Activated T-helper 1 cell treated with anti-CD3 and anti-CD28 coated beads, Interleukin-2, amount 50 U/mL, for 16 hours (primary cell): ENCODE data around the gene CHAF1A.

Experiments
- DNase-seq, 2 donors: peaks; one replicate each; pipeline ENCODE4 v3.0.0-alpha.2; 2020; ENCODE audit warnings: low read depth in 1 of 2, low spot score in 1 of 2

CHAF1A gene

DNA sequence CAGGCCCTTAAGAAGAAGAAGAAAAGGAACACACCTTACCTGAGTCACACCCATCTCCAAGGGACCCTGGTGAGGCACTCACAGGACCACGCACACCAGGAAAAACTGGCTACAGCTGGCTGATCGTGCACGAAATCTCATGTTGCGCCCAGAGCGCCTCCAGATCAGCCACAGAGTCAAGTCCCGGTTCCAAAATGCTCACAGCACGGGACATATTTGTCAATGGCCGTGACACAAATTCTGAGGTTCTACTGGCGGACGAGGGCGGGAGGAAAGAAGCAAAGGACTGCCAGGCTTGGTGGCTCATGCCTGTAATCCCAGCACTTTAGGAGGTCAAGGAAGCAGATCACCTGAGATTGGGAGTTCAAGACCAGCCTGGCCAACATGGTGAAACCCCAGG, 23.6 kb upstream of the CHAF1A start:
- DNase-seq: no peak

DNA sequence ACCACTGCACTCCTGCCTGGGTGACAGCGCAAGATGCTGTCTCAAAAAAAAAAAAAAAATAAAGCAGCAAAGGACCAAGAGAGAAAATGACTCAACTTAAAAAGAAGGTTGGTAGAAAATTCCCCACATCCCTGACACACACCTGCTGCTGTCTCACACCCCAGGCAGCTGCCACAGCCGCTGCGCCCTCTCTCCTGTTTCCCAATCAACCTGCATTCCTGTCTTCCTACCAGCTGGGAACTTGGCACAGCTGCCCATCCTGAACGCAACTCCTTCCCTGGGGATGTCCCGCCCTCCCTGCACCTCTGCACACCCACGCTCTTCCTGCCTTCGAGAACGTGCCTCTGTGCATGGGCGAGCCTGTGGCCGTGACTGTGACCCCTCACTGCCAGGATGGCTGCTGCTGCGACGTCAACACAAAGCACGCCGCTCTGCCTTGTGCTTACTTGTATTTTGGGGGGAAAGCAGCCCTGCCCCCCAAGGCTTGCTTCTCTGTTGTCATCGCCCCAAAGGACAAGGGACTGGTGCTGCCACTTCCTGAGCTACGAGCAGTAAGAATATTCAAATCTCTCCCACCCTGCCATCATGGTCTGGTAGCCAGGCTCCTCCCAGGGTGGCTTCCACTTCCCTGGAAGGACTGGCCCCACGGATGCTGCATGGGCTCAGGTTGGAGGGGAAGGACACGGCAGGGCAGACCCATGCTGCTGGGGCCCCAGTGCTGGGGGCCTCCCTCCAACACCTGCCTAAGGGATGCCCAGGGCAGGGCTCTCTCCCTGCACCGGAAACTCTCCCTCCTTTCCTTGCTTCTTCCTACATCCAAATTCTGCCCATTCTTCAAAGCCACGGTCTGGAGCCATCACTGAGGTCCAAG, 22.8 kb upstream of the CHAF1A start:
- no peak for DNase-seq

DNA sequence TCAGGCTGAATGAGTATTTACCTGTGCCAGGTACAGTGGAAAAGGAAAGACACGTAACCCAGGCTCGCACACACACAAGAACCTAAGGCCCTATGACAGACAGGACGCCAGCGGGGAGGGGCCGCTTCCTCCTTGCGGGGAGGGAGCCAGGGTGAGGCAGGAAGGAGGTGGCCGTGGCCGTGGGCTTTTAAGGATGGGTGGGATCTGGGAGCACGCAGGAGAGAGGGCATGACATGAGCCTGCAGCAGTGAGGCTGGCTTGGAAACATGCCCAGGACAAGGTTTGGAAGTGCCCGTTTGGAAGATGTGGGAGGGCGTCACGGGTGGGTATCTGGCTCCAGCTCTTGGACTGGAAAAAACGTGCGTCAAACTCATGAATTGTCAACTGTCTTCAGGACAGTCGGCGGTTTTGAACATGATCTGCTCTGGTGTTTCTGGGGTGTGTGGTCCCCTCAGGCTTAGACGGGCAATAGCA, 22.1 kb upstream of the CHAF1A start:
- DNase-seq: peak; percentile 28 to 36

DNA sequence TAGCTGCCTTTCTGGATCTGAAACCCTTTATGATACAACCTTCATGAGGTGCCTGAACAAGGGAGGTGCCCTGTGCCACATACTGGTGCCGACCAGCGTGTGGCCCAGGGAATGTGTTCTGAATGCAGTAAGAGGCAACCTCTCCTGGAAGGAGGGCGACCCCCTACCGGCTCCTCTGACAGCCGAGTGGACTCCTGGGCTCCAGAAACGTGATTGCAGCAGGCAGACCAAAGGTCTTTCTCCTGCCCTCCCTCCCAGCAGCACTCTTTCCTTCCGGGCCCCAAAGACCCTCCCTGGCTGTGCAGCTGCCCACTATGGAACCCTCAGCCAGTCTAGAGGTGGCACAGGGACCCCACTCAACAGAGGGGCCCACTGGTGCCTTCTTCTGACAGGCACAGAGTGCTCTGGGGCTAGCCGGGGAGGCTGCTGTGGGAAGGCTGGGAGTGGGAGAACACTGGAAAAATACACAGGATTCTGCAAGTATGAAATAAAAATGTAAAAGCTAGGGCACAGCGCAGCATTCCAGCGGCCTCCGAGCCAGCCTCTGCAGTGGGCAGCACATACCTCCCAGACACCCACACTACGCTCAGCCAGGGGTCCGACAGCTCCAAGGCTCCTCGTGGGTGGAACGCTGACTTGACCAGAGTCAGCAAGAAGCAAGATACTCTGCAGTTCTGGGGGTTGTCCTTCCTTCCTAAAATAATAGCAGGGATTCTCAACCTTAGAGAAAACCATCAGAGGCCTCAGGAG, 17.0 kb upstream of the CHAF1A start:
- DNase-seq: no peak

DNA sequence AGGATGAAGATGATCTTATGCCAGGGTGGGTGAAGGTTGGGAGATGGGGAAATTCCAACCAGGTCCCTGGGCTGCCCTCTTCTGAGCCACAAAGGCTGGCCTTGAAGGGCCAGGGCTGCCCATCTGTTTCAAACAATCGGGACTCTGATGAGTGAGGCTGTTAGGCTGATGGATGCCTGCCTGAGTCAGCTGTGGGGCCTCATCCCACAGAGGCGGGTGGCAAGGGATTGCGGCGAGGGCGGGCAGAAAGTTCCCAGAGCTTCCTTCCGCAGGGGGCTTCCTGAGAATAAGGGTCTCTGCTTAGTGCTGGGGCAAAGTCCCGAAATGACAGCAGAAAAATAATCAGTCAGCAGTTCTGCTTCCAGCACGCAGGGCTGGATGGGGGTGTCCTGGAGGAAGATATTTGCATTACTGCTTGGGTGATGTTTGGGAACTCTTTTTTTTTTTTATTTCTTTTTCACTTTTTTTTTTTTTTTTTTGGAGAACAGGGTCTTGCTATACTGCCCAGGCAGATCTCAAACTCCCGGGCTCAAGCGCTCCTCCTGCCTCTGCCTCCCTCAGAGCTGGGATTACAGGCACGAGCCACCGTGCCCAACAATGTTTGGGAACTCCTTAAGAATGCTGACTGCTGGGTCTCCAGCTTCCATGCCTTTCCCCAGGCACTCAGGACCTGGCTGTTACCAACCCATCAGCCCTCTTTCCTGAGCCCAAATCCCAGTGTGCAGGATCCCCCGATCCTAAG, 16.2 kb upstream of the CHAF1A start:
- DNase-seq: no peak

DNA sequence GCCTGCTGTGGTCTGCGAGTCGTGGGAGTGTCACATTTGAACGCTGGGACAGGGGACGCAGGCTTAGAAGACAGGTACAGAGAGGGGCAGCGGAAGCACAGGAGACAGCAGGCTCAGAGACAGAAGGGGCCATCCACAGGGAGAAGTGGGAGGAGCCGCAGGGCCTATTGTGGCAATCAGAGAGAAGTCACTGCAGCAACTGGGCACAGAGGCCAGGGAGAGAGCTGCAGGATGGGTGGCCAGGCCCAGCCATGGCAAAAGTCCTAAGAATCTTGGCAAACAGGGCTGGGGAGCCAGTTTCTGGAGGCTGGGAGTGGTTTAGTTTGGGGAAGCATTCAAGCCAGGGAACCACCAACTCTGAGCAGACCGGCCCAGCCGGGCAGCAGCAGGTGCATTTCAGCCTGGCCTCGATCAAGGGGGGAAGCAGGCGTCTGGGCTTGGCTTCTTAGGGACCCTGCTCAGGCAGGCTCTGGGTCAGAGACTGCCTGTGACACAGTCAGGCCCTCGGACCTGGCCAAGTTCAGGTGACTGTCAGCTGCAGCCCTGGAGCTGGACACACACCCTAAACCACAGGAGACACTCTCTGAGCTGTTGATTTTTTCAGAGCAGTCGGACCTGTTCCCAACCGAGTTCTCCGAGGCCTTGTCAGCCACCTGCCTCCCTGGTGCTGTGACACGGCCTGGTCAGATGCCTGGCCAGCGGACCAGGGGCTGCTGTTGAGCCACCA, 13.9 kb upstream of the CHAF1A start:
- no peak for DNase-seq

DNA sequence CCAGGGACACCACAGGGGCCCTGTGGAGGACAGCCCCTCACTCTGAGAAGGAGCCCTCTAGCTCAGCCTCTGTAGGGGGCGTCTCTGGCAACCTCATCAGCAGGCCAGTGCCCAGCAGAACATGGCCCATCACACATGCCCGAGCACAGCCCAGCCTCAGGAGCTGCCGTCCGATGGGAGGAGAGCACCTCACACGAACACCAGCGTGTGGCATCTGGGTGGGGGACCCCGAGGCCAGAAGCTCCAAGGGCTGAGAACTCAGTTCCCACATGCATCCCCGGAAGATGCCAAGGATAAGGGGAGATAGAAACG, 13.4 kb upstream of the CHAF1A start:
- DNase-seq: no peak

DNA sequence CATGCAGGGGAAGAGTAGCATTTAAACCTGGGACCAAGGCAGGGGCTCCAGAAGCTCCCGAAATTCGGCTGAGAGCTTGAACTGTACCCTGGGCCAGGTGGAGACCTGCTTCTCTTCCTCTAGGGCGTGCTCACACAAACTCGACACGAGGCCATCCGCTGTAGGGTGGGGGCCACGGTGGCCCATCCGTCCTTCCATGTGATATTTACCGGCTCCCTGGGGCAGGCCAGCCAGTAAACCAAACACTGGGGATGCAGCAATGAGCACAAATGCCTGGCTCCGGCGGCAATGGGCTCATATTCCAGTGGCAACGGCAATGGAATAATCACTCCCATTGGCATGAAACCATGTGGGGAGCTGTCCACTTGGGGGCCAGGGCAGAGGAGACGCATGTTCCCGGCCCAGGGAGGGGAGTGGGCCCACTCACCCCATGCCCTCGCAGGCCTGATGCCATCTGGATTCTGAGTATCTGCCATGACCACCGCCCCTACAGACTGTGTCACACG, 12.9 kb upstream of the CHAF1A start:
- no peak for DNase-seq

DNA sequence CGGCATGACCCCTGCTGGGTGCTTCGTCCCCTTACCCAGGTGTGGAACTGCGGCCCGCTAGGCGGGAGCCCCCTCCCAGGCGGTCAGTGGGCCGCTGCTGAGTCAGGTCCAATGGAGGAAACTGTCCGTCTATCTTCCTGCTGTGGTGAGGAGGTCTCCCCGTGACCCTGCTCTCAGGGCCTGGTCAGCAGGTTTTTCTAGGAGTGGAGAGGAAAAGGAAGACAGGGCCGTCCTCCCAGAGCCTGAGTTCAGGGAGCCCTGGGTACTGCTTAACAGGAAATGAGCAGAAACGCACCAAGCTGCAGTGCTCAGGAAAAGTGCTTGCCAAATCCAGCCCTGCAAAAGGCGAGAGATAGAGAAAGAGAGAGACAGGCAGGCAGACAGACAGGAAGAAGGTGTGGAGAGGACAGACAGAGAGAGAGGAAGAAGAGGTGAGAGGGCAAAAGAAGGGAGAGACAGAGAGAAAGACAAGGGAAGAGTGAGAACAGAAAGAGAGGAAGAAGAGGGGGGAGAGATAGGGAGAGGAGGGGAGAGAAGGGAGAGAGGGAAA, 12.3 kb upstream of the CHAF1A start:
- DNase-seq: no peak

DNA sequence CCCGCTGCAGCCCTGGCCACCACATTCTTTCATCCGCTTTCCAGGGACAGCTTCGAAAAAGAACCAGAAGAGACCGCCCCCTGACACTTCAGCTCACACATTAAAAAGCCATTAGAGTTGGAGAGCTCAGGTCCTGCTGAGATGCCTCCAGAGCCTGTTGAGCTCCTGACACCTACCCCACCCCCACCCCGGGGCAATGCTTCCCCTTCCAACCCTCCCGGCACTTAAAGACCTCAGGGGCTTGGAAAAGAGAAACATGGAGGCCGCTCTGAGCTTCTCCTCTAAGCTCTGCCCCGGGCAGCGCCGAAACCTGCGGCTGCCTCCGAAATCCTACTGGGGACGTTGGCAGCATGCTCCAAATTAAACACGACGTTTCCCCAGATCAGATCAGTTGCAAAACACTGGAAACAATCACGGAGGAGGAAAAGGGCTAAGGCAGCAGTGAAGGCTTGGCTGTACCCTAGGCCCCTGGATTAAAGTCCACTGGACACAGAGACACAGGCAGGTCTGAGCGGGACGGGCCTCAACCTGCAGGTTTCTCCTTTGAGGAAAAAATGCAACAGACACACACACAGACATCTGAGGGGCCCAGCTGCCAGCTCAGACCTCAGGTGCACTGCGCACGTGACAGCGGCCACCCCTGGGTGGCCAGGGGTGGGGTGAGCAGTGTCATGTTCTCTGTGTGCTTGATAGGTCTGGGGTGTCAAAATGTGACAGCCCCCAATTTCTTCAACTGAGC, 11.7 kb upstream of the CHAF1A start:
- DNase-seq: no peak

DNA sequence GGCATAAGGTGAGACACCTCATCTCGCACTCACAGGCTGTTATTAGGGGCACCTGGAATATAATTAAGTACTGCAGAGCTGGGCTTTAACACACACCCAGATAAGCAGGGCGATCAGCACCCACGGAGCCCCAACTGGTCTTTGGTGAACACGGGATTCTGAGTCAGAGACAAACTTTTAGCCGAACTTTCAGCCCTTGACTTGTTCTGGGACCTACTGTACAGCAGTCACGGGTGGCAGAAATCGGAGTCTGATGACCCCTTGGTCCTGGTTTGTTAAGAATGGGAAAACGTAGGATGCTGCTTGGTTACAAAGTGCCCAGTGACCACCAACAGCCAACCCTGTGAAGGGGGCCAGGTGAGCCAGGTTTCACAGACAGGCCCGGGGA, 11.1 kb upstream of the CHAF1A start:
- DNase-seq: no peak

DNA sequence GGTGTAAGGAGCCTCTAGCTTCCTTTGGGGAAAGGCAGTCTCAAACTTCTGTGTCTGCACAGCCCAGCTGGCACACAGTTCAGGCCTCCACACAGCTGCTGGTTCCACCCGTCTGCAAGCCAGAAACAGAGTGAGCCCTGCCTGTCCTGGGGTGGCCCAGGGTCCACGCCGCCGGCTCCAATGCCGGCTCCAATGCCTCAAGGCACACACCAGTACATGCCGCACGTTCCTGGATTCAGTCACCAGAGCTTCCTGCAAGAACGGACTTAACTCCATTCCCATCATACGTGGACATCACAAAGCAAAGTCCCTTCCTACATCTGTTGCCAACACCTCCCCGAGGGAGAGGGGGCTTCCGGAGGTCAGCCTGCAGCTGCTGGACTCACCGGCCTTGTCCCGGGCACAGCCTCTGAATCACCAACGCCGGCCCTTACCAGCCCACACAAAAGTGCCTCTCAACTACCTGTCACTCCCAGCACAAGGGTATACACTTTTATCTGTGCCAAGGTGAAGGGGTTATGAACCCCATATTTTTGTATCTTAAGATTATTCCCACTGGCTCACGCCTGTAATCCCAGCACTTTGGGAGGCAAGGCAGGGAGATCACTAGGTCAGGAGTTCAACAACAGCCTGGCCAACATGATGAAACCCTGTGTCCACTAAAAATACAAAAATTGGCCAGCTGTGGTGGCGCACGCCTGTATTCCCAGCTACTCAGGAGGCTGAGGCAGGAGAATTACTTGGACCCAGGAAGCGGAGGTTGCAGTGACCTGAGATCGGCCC, 10.5 kb upstream of the CHAF1A start:
- DNase-seq: no peak

DNA sequence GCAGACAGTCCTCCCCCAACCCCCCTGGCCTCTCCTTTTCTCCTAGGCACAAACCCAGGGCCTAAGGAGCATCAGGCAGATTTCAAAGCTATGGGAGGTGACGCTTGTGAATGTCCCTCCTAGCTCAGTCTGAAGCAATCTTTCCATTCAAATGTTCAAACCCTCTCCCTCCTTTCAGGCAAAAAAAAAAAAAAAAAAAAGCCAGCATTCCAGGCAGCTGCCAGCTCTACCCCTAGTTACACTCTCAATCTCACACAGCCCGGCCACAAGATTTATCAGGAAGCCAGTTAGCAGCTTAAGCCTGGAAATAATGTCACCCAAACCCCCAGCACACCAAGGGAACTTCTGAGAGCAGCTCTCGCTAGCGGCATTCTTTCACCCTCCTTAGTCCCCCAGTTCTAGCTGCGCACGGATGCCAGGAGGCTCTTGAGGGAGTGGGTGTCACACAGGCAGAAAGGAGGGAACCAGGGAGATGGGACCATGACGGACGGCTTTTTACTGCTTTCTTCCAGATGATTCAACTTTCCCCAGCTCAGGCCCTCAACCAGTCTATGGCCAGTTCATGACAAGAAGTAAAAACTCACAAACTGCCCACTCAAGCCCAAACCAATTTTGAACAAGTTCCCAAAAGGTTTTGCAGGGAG, 8.4 kb upstream of the CHAF1A start:
- no peak for DNase-seq

DNA sequence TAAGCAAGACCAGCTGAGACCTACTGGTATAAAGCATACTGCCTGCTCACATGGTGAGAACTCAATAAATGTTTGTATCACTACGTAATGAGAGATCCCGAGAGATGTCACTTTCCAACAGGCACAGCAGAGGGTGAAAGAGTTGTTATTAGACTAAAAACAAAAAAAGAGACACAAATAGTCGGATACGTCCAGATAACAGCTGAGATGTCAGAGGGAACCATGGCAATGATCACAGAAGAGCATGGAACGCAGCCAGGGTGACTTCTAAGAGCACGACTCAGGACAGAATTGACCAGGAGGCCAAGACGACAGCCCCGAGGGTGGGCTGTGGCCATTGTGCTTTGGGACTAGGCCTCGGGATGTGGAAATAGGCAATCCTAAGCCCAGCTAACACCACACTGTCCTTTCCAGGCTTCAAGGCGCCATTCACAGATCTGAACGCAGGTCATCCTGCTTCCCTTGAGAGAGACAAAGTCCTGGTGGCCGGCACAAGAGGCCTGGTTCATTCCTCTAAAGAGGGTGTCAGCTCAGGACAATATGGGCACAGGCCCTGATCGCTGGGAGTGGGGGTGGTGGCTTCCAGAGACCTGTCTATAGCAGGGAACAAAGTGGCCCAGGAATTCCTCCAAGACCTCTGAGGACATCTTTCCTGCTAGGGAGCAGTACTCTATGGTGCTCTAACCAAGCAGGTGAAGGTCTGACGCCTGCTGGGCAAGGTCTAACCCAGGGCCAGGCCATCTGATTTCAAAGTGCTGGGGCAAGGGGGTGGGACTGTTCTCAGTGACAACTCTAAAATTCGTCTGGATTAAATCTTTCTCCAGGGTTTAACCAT, 5.3 kb upstream of the CHAF1A start:
- no peak for DNase-seq

DNA sequence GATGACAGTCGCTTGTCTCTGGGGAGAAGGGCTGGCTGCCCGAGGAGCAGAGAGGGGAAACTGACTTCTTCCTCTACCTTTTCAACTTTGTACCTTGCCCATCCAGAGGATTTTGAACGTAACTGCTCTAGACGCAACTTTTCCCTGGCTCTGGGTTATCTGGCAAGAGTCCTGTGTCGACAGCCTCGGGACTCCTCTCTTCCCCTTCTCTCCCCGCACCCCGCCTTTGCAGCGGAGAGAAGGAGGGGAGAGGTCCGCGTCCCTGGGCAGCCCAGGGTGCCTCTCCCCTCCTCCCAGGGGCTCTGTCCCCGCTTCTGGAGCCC, 2.7 kb upstream of the CHAF1A start:
- DNase-seq: no peak

DNA sequence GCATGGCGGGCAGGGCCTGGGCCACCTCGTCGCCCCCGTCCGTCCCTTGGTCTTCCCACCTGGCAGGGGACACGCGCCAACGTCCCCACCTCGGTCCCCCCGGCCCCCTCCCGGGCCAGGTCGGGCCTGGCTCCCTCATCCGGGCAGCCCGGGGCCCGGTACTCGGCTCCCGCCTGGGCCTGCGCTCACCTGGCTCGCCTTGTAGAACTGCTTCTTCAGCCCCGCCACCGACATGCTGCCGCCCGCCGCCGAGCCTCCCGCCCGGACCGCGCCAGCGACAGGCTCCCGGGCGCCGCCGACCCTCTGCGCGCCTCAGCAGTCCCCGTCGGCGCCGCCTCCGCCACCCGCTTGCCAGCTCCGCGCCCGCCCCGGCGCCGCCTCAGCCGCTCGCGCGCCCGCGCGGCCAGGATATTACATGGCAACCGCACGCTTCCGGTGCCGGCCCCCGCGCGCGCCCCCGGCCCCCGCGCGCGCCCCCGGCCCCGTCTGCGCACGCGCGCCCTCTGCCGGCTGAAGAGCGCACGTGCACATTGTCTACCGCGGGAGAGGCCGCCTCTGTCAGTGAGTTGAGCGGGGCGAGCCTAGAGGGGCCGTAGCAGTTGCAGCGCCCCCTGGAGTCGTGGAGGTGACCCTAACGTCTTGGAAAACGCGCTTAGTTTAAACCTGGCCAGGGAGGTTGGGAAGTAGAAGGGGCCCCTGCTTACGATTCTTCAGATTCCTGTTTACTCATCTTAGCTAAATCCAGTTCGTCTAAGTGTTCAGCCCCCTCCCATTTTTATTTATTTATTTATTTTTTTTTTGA, 2.1 kb upstream of the CHAF1A start, which contains the start of gene SH3GL1:
Gene SH3GL1, minus strand, starts transcription at position 413 of the 802 bp plus-strand sequence. Its CDS starts 179 bp downstream, at position 234.
- peak; percentile 92 for DNase-seq

DNA sequence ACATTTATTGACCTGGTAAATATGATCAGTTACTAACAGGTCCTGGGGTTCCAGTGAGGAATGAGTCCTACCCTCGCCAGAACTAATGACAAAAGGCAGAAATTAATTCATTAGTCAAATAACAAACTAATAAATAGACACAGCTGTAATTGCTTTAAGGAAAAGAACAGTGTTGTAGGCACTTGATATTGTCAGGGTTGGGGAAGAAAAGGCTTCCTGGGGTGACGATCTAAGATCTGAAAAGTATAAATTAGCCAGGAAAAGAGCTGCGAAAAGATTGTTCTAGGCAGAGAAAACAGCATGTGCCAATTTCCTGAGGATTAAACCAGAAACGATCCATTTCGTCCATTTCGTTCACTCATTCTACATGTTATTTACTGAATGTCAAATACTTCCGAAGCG, 670 bp upstream of the CHAF1A start:
- DNase-seq: no peak
